ENCODE results near the gene PKD2L1. TPM values are rescaled to one million over a fixed set of nuclear protein-coding genes. Genes with fewer than 3 reads are reported as not detected.

Gene PKD2L1
- not detected in 2 replicates for total RNA-seq

DNA sequence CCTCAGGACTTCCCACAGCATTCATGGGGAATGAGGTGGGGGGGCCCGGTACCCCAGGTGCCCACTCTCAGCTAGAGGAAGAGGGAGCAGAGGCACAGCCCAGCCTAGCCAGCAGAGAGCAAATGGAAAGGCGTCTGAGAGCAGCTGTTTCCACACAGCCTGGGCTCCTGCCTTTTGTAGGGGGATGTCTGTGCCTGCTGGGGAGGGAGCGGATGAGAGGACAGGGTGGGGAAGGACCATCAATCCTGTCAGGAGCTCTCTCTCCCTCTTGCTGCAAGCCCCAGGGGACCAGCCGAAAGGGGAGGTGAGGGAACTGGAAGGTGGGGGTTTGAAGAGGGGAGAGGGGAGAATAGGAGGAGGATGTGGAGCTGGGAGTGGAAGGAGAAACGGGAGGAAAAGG, at the start of gene PKD2L1:
Gene PKD2L1 (minus strand): TSS at position 150 of the 400 bp plus-strand sequence. CDS start 125 bp downstream, at position 25.

DNA sequence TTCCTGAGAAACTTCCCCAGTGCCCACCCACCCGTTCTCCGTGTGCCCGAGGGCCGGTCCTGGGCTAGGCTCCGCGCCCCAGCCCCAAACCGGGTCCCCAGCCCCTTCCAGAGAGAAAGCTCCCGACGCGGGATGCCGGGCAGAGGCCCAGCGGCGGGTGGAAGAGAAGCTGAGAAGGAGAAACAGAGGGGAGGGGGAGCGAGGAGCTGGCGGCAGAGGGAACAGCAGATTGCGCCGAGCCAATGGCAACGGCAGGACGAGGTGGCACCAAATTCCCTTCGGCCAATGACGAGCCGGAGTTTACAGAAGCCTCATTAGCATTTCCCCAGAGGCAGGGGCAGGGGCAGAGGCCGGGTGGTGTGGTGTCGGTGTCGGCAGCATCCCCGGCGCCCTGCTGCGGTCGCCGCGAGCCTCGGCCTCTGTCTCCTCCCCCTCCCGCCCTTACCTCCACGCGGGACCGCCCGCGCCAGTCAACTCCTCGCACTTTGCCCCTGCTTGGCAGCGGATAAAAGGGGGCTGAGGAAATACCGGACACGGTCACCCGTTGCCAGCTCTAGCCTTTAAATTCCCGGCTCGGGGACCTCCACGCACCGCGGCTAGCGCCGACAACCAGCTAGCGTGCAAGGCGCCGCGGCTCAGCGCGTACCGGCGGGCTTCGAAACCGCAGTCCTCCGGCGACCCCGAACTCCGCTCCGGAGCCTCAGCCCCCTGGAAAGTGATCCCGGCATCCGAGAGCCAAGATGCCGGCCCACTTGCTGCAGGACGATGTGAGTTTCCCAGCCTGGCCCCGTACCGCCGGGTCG, 16.9 kb upstream of the PKD2L1 start, which contains the start of gene SCD:
Gene SCD (plus strand): TSS at position 469 of the 803 bp plus-strand sequence. CDS start 272 bp downstream, at position 741.

DNA sequence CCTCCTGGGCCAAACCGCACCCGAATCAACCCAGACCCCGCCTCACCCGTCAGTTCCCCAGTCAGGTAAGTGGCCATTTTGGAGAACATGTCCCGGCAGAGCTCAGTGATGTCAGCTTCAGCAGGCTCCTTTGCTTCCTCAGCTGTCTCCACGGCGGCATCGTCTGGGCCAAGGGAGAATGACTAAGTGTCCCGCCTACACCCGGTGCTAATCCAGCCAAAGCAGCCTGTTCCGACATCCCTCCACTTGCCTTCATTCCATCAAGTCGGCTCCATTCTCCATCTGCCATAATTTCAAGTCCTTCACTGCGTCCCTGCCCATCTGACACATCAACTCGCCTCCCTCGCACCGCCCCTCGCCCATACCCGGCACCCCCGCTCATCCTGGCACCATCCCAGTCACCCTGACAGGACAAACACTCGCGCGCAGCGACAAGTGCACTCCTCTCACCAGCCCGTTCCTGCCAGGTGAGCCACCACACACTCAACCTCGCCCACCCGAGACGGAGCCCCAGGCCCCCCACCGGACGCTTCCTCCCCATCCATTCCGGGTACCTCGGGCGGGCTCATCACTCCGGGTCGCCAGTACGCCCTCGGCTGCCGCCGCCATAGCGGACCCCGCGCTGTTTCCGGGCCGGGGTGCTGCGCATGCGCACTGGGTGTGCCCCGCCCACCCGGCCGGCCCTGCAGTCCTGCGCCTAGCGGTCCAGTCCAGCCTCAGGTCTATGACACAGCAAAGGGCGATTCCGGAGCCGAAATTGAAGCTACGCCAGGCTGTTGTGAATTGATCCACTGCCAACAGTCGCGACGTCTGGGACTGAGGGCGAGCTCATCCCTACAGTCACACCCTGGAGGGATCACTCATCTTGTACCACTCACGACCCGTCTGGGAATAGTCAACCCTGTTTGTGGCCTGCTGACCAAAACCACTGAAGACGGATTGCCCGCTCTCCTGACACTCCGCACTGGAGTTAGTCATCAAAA, 43.7 kb downstream of the PKD2L1 start, which contains the start of gene BLOC1S2:
Gene BLOC1S2 (minus strand): TSS at position 630 of the 983 bp plus-strand sequence. CDS start 21 bp downstream, at position 609.

DNA sequence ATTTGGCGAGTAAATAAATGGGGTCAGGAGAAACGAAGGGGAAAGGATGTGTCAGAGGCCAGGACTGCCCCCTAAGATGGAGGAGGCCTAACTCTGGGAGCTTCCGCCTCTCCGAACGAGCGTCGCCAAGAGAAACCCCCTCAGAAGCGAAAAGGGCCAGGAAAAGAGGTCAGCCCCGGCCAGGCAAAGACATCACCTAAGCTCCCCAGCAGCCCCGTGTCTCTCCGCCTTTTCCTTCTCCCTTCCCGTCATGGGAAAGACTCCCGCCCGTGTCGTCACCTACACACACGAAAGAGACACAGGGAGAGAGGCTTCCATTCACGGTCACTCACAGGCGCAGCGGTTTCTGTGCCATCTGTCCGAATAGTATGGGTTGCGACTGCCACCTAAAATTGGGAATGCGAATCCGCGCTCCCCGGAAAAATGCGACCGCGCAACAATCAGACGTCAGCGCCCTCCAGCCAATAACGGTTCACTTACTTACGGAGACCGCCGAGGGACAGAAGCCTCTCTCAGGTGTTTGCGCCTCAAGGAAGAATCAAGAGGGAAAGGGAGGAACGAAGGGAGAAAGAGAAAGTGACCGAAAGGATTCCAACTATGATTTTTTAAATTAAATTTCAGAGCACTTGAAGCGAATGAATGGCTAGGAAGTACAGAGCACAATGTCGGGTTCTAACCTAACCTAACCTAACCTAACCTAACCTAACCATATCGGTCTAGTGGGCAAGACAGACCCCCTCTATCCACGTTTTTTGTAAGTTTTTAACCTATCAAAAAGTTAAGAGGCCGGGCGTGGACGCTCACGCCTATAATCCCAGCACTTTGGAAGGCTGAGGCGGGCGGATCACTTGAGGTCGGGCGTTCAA, 62.6 kb downstream of the PKD2L1 start, which contains the start of gene CWF19L1:
Gene CWF19L1 (minus strand): TSS at position 400 of the 866 bp plus-strand sequence. CDS start 45 bp downstream, at position 355.

Other genes starting within 250 kb of the PKD2L1 start
- not detected in 2 replicates for gene CPN1, start 248.4 kb downstream of the PKD2L1 start, total RNA-seq
- gene ERLIN1, start 144.2 kb downstream of the PKD2L1 start, total RNA-seq = 17.2 and 28.1 TPM in 2 replicates
- gene CHUK, start 100.6 kb downstream of the PKD2L1 start, total RNA-seq = 10.7 and 14.6 TPM in 2 replicates
- 20.7 and 21.9 TPM in 2 replicates for gene CWF19L1, start 62.6 kb downstream of the PKD2L1 start, total RNA-seq
- 32.7 and 60.9 TPM in 2 replicates for gene BLOC1S2, start 43.5 kb downstream of the PKD2L1 start, total RNA-seq
- 122 and 749 TPM in 2 replicates for gene SCD, start 17.0 kb upstream of the PKD2L1 start, total RNA-seq
- gene WNT8B, start 132.8 kb upstream of the PKD2L1 start, total RNA-seq = not detected in 2 replicates
- gene SEC31B, start 189.6 kb upstream of the PKD2L1 start, total RNA-seq = 0.39 and 5.7 TPM in 2 replicates
- 147 and 232 TPM in 2 replicates for gene NDUFB8, start 199.6 kb upstream of the PKD2L1 start, total RNA-seq
- gene HIF1AN, start 205.7 kb upstream of the PKD2L1 start, total RNA-seq = 5.9 and 15.1 TPM in 2 replicates

Data from epithelial cell of alveolus of lung (primary cell).